HG03175 (cell line): ENCODE results near the gene CARM1.

Source experiments
- ATAC-seq: cut with Tn5 transposase; IDR thresholded peaks from one replicate; pipeline ENCODE4 v1.9.1; 2021; ENCODE audit warnings: mild to moderate bottlenecking, moderate library complexity; ENCODE audit not compliant: unreplicated experiment

CARM1 gene

DNA sequence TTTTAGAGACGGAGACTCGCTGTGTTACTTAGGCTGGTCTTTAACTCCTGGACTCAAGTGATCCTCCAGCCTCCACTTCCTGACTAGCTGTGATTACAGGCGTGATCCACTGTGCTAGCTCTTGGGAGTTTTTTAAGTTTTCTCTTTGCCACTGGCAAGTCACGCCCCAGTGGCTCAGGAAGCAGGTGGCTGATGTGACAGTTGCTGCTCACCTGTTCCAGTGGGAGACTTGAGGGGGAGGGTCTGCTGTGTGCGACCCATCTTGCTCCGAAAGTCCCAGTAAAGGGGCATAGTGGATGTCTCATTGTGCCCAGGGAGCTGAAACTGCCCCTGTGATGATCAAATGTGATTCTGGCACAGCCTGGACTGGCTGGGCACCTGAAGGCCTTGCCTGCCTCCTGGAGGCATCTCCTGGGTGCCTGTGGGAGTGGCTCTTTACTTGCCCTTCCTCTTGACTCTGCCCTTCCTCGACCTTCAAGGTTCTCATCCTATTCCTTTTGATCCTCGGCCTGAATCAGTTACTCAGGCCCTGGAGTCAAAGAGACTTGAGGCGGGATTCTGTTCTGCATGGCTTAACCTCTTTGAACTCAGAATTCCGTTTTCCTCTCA lies 97.3 kb downstream of the CARM1 start:
- ATAC-seq = no peak

DNA sequence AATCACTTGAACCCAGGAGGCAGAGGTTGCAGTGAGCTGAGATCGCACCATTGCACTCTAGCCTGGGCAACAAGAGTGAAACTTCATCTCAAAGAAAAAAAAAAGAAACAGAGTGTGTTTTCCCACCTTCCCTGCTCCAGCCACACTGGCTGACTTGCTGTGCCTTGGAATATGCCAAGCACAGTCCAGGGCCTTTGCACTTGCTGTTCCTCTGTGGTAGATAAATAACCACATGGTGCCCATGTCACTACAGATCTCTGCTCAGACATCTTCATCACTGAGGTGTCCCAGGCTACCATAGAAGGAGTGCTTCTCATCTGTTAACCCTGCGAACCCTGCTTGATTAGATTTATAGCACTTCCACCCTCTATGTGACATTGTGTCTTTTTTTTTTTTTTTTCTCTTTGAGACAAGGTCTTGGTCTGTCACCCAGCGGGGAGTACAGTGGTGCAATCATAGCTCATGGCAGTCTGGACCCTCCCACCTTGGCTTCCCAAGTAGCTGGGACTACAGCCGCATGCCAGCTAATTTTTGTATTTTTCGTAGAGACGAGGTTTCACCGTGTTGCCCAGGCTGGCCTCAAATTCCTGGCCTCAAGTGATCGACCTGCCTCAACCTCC lies 99.9 kb downstream of the CARM1 start:
- ATAC-seq = no peak
